Peyer's patch (tissue), 4 donors: ENCODE data around the gene MAN1C1. TPM values are rescaled to one million over a fixed set of nuclear protein-coding genes. Genes with fewer than 3 reads are reported as not detected.

ENCODE experiments used
- DNase-seq, 3 donors: peaks; one replicate each; pipeline ENCODE4 v3.0.0-alpha.2; 2017 to 2019
- H3K27ac ChIP-seq, 4 donors: fragments of 200-600 bp; sonication (generic); one replicate each; pipeline ENCODE4 v1.5.1; 2016 to 2019
- H3K27me3 ChIP-seq, 2 donors: fragments of 200-600 bp; sonication (generic); one replicate each; pipeline ENCODE4 v1.5.1; 2019
- H3K36me3 ChIP-seq, 3 donors: fragments of 200-600 bp; sonication (generic); one replicate each; pipeline ENCODE4 v1.5.1; 2016 to 2019
- H3K4me1 ChIP-seq, 4 donors: fragments of 200-600 bp; sonication (generic); one replicate each; pipeline ENCODE4 v1.5.1; 2016 to 2019
- H3K4me3 ChIP-seq, 4 donors: fragments of 200-600 bp; sonication (generic); 1 replicate in 3 of 4; 2 replicates in 1 of 4; pipeline ENCODE4 v1.5.1; 2016 to 2019; ENCODE audit warnings: mild to moderate bottlenecking in 1 of 4
- H3K9me3 ChIP-seq, 4 donors: fragments of 200-600 bp; sonication (generic); one replicate each; pipeline ENCODE4 v1.5.1; 2016 to 2019; ENCODE audit warnings: mild to moderate bottlenecking in 1 of 4
- CTCF ChIP-seq, 6 experiments: fragments of 450-650 bp in 4 of 6; fragments of 200-600 bp in 2 of 6; sonication (generic) in 1 of 6; IDR thresholded peaks; one replicate each; pipeline ENCODE4 v1.5.1; 2017 to 2019; ENCODE audit warnings: antibody characterized with exemption in 6 of 6, mild to moderate bottlenecking in 3 of 6, moderate library complexity in 1 of 6
- POLR2A ChIP-seq, 2 donors: fragments of 450-650 bp; IDR thresholded peaks; one replicate each; pipeline ENCODE4 v1.5.1; 2017; ENCODE audit warnings: antibody characterized with exemption in 2 of 2, mild to moderate bottlenecking in 2 of 2, moderate library complexity in 2 of 2
- total RNA-seq, 4 donors: library from RNA; depleted of rRNA; stranded (reverse); fragments of >200 nt; gene quantifications; one replicate each; pipeline ENCODE4 v1.1.0, GENCODE V29; 2016

MAN1C1 gene
- total RNA-seq, 4 donors from 2014 or later = 2.3 to 10.7 (median 6.7) TPM

- Histone ChIP-seq H3K36me3 (peaks cover 0 to 61% (median 0%) of the 10 kb centered on the region in 3 donors), H3K4me1 (no peaks in the 10 kb centered on the region), H3K27ac (peak overlapping the region in 1 of 4 donors; percentile 60), H3K4me3 (no peak overlapping the region), H3K9me3 (no peaks in the 10 kb centered on the region), H3K27me3 (no peaks in the 10 kb centered on the region)
- DNase-seq = no peak
- no peak for TF ChIP-seq POLR2A (IDR thresholded peaks at IDR 0.05)
- TF ChIP-seq CTCF (IDR thresholded peaks at IDR 0.05) = no peak
Observed at GRCh38 chr1:25833158-25833557, 216.6 kb downstream of the MAN1C1 start.

Other genes starting within 250 kb of the MAN1C1 start
- under 1 TPM in 1 of 4 donors, not detected in 3; 0.70 TPM for gene RHCE, start 196.0 kb upstream of the MAN1C1 start, total RNA-seq
- gene MACO1, start 185.9 kb upstream of the MAN1C1 start, total RNA-seq = 10 to 100 TPM; 17.7 to 25.6 (median 22.8) TPM
- gene LDLRAP1, start 73.2 kb upstream of the MAN1C1 start, total RNA-seq = 10 to 100 TPM; 20.1 to 24.5 (median 22.7) TPM
- gene SELENON, start 183.4 kb downstream of the MAN1C1 start, total RNA-seq = 10 to 100 TPM; 16.1 to 30.1 (median 22.0) TPM
- gene MTFR1L, start 203.2 kb downstream of the MAN1C1 start, total RNA-seq = 100 to 1,000 TPM; 122 to 173 (median 131) TPM
- gene AUNIP, start 242.7 kb downstream of the MAN1C1 start, total RNA-seq = 1 to 10 TPM in 1 of 4 donors, under 1 TPM in 1, not detected in 2; 0.95 to 1.6 TPM